MCF 10A (cell line): ENCODE data around the gene KSR1. TPM values are rescaled to one million over a fixed set of nuclear protein-coding genes. Genes with fewer than 3 reads are reported as not detected.
"Not testable (repeated sequence)": the region's sequence is repeated elsewhere in the genome, so short reads cannot be mapped to it uniquely, and the experiment has no call there.

Experiments used
- BruUV-seq: library from RNA; stranded (reverse); fragments of 400-500 nt; replicated peaks from 2 replicates; lab custom pipeline; 2021; lab: Mats Ljungman, UMichigan
- CTCF ChIA-PET: fragments of 300-600 bp; sonication (Branson Sonifier 250); formaldehyde crosslinking; extraction: SDS; loops from one replicate; lab custom pipeline; 2021; ENCODE audit warnings: antibody characterized with exemption, inconsistent platforms; lab: Yijun Ruan, JAX
- POLR2A ChIA-PET: fragments of 300-600, 350-650 bp; sonication (Branson Sonifier 250); formaldehyde crosslinking; extraction: SDS; loops from one replicate; lab custom pipeline; 2020; ENCODE audit warnings: antibody characterized with exemption, inconsistent platforms; lab: Yijun Ruan, JAX
- DNase-seq: peaks from one replicate; pipeline ENCODE4 v3.0.0-alpha.2; 2018; ENCODE audit not compliant: unreplicated experiment
- H3K27ac Mint-ChIP-seq: one replicate; pipeline ENCODE4 v1.8.0; 2022; ENCODE audit warnings: mild to moderate bottlenecking, low read depth, mixed read lengths; ENCODE audit not compliant: unreplicated experiment
- H3K27me3 Mint-ChIP-seq: one replicate; pipeline ENCODE4 v1.8.0; 2022; ENCODE audit warnings: mixed read lengths; ENCODE audit not compliant: insufficient read depth, unreplicated experiment
- H3K36me3 Mint-ChIP-seq: one replicate; pipeline ENCODE4 v1.8.0; 2022; ENCODE audit warnings: mild to moderate bottlenecking, moderate library complexity, mixed read lengths; ENCODE audit not compliant: insufficient read depth, unreplicated experiment
- H3K4me1 Mint-ChIP-seq: one replicate; pipeline ENCODE4 v1.8.0; 2022; ENCODE audit warnings: mixed read lengths; ENCODE audit not compliant: insufficient read depth, unreplicated experiment
- H3K4me3 Mint-ChIP-seq: one replicate; pipeline ENCODE4 v1.8.0; 2022; ENCODE audit warnings: mild to moderate bottlenecking, moderate library complexity, mixed read lengths; ENCODE audit not compliant: unreplicated experiment
- H3K9me3 Mint-ChIP-seq: one replicate; pipeline ENCODE4 v1.8.0; 2022; ENCODE audit warnings: mixed read lengths; ENCODE audit not compliant: unreplicated experiment
- CTCF ChIP-seq: fragments of 200-600 bp; IDR thresholded peaks from one replicate; pipeline ENCODE4 v1.8.0; 2022; ENCODE audit warnings: antibody characterized with exemption, mild to moderate bottlenecking; ENCODE audit not compliant: unreplicated experiment
- intact Hi-C: fragments of 100-400 bp; cut with micrococcal nuclease; formaldehyde crosslinking; loops from 2 replicates; pipeline ENCODE4 v1.14.1; 2022
- total RNA-seq: library from RNA; stranded (reverse); gene quantifications from 2 replicates; pipeline ENCODE4 v1.2.3, GENCODE V29; 2022

KSR1 gene
- total RNA-seq, 1 experiment from 2014 or later: 7.2 TPM

DNA sequence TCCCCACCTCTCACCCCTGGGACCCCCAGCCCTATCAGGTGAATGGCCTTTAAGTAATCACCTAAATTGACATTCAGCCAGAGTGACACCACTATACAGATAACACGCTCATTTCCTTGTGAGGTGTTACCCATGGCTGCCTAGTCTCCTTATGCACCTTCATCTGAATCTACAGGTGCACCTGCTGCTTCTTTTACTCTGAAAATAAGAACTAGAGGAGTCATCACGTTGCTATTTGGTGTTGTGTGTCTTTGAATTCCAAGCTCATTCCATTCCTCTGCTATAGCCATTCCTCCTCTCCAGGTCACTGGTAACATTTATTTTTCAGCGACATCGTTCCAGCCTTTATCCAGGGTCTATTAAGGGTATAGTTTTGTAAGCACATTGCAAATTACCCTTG lies 184.5 kb downstream of the KSR1 start:
- POLR2A ChIA-PET: no interaction called here
- peaks cover 16% of the 10 kb centered on the region for H3K4me1 Mint-ChIP-seq
- no peak for DNase-seq
- no TSS peak for BruUV-seq
- no peak for TF ChIP-seq CTCF
- no peak overlapping the region for H3K4me3 Mint-ChIP-seq
- no peak overlapping the region for H3K27ac Mint-ChIP-seq
- no peaks in the 10 kb centered on the region for H3K9me3 Mint-ChIP-seq
- intact Hi-C loops: no loop called here
- CTCF ChIA-PET: interaction anchor here (0.9 to 2.2 kb wide), 5 partner anchors 10 to 119 kb away, joined by 3 to 14 read pairs (median 9); no protein-coding TSS in a partner anchor
- no peaks in the 10 kb centered on the region for H3K36me3 Mint-ChIP-seq
- no peaks in the 10 kb centered on the region for H3K27me3 Mint-ChIP-seq

DNA sequence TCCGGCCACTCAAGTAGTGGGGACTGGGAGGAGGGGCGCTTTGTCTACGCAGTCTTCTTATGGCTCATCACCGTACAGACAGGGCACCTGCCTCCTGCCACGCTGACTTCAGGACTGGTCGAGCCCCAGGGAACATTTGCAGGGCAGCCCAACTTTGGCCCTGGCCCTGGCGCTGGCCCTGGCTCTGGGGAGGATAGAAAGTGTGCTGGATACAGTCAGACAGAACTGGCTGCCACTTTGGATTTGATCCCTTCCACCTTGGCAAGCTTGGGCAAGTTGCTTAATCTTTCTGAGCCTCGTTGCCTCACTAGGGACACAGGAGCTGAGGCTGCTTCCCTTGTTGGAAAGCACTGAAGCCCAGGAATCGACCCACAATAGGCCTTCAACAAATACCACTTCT lies 188.3 kb downstream of the KSR1 start:
- H3K9me3 Mint-ChIP-seq: no peaks in the 10 kb centered on the region
- H3K36me3 Mint-ChIP-seq: no peaks in the 10 kb centered on the region
- H3K4me1 Mint-ChIP-seq: peaks cover 16% of the 10 kb centered on the region
- no peaks in the 10 kb centered on the region for H3K27me3 Mint-ChIP-seq
- H3K27ac Mint-ChIP-seq: no peak overlapping the region
- ChIA-PET CTCF (interaction anchor here (1.1 to 14.8 kb wide), 2 partner anchors 38 to 112 kb away, joined by 3 to 580 read pairs; no protein-coding TSS in a partner anchor), POLR2A (no interaction called here)
- intact Hi-C loops: no loop called here
- no TSS peak for BruUV-seq
- no peak for TF ChIP-seq CTCF
- no peak overlapping the region for H3K4me3 Mint-ChIP-seq
- DNase-seq: peak; percentile 59

GRCh38 chr17:27645621-27646020 lies 189.4 kb downstream of the KSR1 start:
- H3K9me3 Mint-ChIP-seq, H3K36me3 Mint-ChIP-seq, H3K27ac Mint-ChIP-seq, DNase-seq, H3K4me3 Mint-ChIP-seq, H3K27me3 Mint-ChIP-seq, intact Hi-C loops, POLR2A ChIA-PET, BruUV-seq: not testable (repeated sequence)
- H3K4me1 Mint-ChIP-seq: peaks cover 16% of the 10 kb centered on the region
- CTCF ChIA-PET: interaction anchor here (0.7 to 21.1 kb wide), 5 partner anchors 9 to 234 kb away, joined by 3 to 580 read pairs (median 5); no protein-coding TSS in a partner anchor

DNA sequence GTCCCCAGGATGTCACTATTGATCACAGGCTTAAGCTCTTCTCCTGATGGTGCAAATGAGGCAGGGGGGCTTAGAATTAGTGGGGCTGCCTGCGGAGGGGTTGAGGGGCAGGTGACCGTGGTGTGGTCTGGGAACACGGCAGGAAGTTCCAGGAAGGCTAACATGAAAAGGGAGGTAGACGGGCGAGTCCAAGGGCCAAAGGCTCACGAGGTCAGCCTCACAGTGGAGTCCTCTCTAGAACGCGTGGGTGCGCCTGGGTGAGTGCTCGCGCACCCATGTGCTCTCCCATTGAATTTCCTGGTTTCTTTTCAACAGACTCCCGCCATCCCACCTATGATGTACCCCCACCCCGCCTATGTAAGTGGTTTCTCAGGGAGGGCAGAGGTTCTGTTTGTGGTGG lies 190.0 kb downstream of the KSR1 start:
- no peak for TF ChIP-seq CTCF
- Mint-ChIP-seq H3K4me3 (no peak overlapping the region), H3K36me3 (no peaks in the 10 kb centered on the region), H3K9me3 (no peaks in the 10 kb centered on the region), H3K27ac (no peak overlapping the region), H3K4me1 (peaks cover 16% of the 10 kb centered on the region), H3K27me3 (no peaks in the 10 kb centered on the region)
- POLR2A ChIA-PET: no interaction called here
- CTCF ChIA-PET: interaction anchor here (0.6 to 21.1 kb wide), 5 partner anchors 8 to 423 kb away, joined by 3 to 580 read pairs (median 5); no protein-coding TSS in a partner anchor
- no TSS peak for BruUV-seq
- intact Hi-C loops: no loop called here
- no peak for DNase-seq
